GM10248 (cell line): Measurements from ENCODE around the gene FXN.

Experiments
- CTCF ChIA-PET: fragments of 300-600 bp; sonication (Branson Sonifier 250); formaldehyde crosslinking; extraction: SDS; loops from one replicate; lab custom pipeline; 2021; ENCODE audit warnings: antibody characterized with exemption; lab: Yijun Ruan, JAX
- POLR2A ChIA-PET: fragments of 350-650 bp; sonication (Branson Sonifier 250); formaldehyde crosslinking; extraction: SDS; loops from one replicate; lab custom pipeline; 2020; ENCODE audit warnings: antibody characterized with exemption; lab: Yijun Ruan, JAX
- DNase-seq: peaks from one replicate; pipeline ENCODE4 v3.0.0; 2012; ENCODE audit errors: extremely low spot score
- TF ChIP-seq, protein P1 (sequence below): IDR thresholded peaks from 2 replicates; pipeline ENCODE4 v1.5.1; 2012; ENCODE audit warnings: mild to moderate bottlenecking, low read depth; ENCODE audit errors: extremely low read depth, missing control alignments, control extremely low read depth

Gene FXN

DNA sequence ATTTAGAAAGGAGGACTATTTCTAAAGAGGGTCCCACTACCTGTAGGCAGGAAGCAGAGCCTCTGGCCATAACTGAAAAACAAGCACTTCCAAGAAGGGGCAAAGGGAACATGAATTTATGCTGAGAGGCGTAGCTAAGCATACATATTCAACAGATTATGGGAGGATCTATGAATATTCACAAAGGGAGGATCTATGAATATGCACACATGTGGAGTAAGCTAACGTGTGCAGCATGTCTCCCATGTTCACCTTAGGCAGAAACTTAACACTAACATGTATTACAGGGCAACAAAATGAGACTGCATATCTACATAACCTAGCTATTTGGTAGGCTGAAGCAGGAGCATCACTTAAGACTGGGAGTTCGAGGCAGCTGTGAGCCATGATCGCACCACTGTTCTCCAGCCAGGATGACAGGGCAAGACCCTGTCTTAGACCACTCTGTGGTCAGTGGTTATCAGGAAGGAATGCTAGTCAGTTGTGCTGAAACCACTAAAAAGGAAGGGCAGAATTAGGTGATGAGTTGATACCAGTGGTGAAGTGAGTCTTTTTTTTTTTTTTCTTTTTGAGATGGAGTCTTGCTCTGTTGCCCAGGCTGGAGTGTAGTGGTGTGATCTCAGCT lies 20.8 kb downstream of the FXN start:
- CTCF ChIA-PET: interaction anchor here (1.0 to 9.6 kb wide), 5 partner anchors 14 to 139 kb away, joined by 4 to 197 read pairs (median 5); partner anchors contain the start of gene FXN
- no peak for DNase-seq
- POLR2A ChIA-PET: interaction anchor here (0.6 kb wide), 1 partner anchor 137 kb away, joined by 4 read pairs; no protein-coding TSS in a partner anchor
- TF ChIP-seq, protein P1, sequence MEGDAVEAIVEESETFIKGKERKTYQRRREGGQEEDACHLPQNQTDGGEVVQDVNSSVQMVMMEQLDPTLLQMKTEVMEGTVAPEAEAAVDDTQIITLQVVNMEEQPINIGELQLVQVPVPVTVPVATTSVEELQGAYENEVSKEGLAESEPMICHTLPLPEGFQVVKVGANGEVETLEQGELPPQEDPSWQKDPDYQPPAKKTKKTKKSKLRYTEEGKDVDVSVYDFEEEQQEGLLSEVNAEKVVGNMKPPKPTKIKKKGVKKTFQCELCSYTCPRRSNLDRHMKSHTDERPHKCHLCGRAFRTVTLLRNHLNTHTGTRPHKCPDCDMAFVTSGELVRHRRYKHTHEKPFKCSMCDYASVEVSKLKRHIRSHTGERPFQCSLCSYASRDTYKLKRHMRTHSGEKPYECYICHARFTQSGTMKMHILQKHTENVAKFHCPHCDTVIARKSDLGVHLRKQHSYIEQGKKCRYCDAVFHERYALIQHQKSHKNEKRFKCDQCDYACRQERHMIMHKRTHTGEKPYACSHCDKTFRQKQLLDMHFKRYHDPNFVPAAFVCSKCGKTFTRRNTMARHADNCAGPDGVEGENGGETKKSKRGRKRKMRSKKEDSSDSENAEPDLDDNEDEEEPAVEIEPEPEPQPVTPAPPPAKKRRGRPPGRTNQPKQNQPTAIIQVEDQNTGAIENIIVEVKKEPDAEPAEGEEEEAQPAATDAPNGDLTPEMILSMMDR: no peak

DNA sequence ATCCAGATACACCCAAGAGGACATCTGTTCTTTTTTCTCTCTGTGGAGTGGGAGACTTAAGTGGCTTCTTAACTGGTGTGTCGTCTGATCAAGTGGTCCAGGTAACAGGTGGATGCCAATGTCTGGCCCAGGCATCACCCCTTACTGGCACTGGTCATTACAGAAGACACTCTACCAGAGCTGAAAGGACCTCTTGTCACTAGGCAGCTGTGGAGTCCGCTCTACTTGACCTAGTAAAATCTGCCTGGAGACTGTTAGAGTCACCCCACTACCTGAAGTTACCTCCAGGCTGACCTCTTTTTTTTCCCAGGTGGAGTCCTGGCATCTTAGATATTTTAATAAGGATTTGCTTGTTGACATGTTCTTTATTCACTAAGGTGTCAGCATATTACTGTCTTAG lies 22.5 kb downstream of the FXN start:
- DNase-seq: no peak
- TF ChIP-seq, protein P1: no peak
- ChIA-PET CTCF (interaction anchor here (1.3 to 9.6 kb wide), 4 partner anchors 23 to 137 kb away, joined by 5 to 197 read pairs (median 30); partner anchors contain the start of gene FXN), POLR2A (no interaction called here)

DNA sequence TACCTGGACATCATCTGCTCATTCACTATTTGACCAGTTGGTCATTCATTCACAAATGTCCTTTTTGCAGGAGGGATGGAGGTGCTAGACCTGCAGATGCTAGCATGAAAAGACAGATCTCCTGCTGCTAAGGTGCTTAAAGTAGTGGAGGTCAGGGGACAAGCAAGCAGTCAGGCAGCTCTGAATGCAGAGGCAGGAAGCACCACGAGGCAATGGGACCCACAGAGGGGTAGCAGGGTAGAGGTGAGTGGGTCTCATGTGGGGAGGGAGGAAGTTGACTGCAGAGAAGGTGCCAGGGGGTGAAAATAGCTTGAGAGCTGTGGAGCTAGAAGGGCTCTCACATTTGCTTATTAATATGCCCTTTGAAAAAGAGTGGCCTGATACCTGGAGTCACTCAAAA lies 25.2 kb downstream of the FXN start:
- no peak for DNase-seq
- TF ChIP-seq, protein P1: no peak
- ChIA-PET POLR2A (no interaction called here), CTCF (interaction anchor here (1.1 to 9.6 kb wide), 3 partner anchors 36 to 134 kb away, joined by 3 to 197 read pairs (median 3); no protein-coding TSS in a partner anchor)

DNA sequence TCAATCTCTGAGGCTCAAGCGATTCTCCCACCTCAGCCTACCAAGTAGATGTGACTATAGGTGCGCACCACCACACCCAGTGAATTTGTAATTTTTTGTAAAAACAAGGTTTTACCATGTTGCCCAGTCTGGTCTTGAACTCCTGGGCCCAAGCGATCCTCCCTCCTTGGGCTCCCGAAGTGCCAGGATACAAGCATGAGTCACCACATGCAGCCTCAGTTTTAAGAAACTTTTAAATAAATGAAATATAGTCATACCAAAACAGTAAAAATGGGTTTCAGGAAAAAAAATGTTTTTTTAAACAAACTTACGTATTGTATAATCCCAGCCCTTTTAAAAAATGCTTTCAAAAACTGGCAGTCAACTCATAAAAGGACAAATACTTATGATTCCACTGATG lies 26.6 kb downstream of the FXN start:
- TF ChIP-seq, protein P1: no peak
- CTCF ChIA-PET: interaction anchor here (1.4 to 3.8 kb wide), 2 partner anchors 8 to 27 kb away, joined by 3 to 17 read pairs; partner anchors contain the start of gene FXN

DNA sequence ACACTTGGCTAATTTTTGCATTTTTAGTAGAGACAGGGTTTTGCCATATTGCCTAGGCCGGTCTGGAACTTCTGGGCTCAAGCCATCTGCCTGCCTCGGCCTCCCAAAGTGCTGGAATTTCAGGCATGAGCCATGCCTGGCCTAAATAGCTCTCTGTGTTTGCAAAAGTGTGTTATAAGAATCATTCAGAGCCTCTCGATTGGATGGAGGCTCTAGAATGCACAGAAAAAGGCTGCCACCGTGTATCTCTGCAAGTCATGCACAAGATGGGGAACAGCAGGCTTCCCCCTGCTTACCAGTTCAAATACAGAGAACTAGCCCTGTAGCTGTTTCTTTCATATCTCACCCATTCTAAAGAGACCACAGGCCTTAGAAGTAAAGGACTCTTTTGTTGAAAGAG lies 28.3 kb downstream of the FXN start:
- ChIA-PET POLR2A (no interaction called here), CTCF (interaction anchor here (3.8 kb wide), 1 partner anchor 9 kb away, joined by 17 read pairs; no protein-coding TSS in a partner anchor)
- DNase-seq: no peak
- TF ChIP-seq, protein P1: no peak

More for the DNA sequence above, 26.6 kb downstream of the FXN start:
- no peak for DNase-seq
- POLR2A ChIA-PET: no interaction called here

DNA sequence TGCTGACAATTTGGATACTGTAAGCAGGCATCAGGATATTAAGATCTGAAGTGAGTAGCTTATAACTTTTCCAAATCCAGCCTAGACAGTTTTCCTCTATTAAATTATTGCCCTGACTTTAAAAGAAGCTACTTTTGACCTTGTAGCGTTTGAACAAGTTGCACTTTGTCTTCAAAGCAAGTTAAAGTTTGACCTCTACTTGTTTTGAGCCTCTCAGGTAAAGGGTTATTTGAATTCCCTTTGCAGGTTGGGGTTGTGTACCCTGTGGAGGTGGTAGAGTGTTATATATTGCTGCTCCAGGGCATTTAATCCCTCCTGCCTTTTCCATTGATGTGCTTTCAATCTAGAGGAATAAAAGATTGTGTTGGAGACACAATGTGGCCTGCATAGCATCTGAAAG lies 30.1 kb downstream of the FXN start:
- CTCF ChIA-PET: interaction anchor here (1.5 to 3.8 kb wide), 2 partner anchors 11 to 128 kb away, joined by 5 to 17 read pairs; no protein-coding TSS in a partner anchor
- POLR2A ChIA-PET: no interaction called here
- no peak for DNase-seq
- TF ChIP-seq, protein P1: no peak
